ENCODE measurements around the gene CALCR.
"Not testable (repeated sequence)": the region's sequence is repeated elsewhere in the genome, so short reads cannot be mapped to it uniquely, and the experiment has no call there.

CALCR gene

GRCh38 chr7:93559639-93560491, 14.7 kb downstream of the CALCR start:
- peak; percentile 77 for DNase-seq

- DNase-seq = peak; percentile 20
Observed at GRCh38 chr7:93558705-93559614, 15.6 kb downstream of the CALCR start.

- DNase-seq = no peak
Observed at GRCh38 chr7:93551931-93552330, 22.6 kb downstream of the CALCR start.

- peak; percentile 57 for DNase-seq
Observed at GRCh38 chr7:93551063-93551895, 23.2 kb downstream of the CALCR start.

DNA sequence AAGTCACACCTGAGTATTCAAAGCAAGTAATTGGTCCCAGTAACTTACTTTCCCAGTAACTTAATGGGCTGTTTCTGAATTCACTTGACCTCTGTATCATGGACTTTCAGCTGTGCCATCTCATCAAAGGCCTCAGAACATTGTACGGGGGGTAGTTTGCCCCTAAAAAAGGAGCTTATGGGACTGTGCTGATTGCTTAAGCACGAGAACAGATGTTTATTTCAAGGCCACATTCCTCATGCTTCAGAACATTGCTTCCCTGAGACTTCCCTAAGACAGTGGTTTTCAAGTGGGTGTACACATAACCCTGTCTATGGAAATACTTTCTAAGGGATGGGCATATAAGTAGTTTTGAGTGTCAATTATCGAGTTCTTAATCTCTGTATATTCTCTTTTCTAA, 26.8 kb downstream of the CALCR start:
- DNase-seq = no peak

GRCh38 chr7:93544691-93545090, 29.8 kb downstream of the CALCR start:
- DNase-seq = no peak

DNA sequence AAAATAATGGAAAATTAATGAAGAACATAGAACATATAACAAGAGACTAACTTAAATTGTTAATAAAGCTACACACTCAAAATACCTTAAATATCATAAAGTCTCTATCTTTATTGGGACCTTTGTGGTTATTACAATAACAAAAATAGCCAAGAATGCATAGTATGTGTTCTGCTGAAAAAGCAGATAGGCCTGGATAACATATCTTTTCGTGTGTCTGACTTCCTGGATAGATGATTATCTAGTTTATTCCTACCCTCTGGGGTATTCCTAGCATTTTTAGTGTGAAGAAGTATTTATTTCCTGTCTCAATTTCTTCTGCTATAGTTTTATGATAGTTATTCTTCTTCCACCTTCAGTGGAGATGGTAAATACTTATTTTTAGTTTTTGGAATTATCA, 36.5 kb downstream of the CALCR start:
- no peak for DNase-seq

DNA sequence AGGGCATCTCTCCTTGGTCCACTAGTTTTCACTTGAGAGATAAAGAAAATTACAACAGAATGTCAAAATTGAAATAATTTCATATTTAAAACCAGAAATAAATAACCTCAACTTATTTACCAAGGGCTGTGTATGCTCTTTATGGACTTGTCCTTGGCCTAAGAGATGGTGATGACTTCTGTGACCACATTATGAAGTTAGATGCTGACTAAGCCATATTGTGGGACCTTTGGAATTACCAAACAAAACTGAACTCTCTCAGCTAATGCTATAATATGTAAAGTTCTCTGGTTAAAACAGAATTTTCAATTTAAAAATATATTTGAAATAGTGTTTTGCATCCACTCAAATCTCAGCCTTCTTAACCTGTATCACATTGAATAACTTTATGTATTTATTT, 38.9 kb downstream of the CALCR start:
- DNase-seq = no peak

GRCh38 chr7:93530701-93531100, 43.8 kb downstream of the CALCR start:
- DNase-seq = no peak

DNA sequence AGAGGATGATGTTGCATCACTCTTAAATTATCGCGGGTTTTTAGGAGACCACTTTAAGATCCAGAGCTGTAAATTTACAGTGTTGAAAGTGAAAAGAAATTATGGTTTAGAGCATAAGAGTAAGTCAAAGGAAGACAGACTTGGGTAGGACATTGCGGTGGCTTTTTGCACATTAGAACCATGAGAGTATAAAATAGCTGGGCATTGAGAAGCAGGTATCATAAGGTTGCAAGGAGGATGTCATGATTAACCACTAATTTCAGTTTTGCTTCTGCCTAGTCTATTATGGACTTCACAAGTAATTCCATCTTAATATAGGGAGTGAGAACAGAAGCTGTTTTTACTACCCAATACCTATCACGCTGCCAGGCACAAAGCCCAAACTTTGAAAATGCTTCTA, 57.7 kb downstream of the CALCR start:
- no peak for DNase-seq

- no peak for DNase-seq
Observed at GRCh38 chr7:93515144-93515543, 59.4 kb downstream of the CALCR start.

- DNase-seq = no peak
Observed at GRCh38 chr7:93509303-93509702, 65.2 kb downstream of the CALCR start.

GRCh38 chr7:93503088-93503487, 71.4 kb downstream of the CALCR start:
- DNase-seq = no peak

DNA sequence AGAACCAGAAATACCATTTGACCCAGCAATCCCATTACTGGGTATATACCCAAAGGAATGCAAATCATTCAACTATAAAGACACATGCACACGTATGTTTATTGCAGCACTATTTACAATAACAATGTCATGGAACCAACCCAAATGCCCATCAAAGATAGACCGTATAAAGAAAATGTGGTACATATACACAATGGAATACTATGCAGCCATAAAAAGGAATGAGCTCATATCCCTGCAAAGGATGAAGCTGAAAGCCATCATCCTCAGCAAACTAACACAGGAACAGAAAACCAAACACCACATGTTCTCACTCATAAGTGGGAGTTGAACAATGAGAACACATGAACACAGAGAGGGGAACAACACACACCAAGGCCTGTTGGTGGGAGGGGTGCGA, 82.7 kb downstream of the CALCR start:
- not testable (repeated sequence) for DNase-seq

DNA sequence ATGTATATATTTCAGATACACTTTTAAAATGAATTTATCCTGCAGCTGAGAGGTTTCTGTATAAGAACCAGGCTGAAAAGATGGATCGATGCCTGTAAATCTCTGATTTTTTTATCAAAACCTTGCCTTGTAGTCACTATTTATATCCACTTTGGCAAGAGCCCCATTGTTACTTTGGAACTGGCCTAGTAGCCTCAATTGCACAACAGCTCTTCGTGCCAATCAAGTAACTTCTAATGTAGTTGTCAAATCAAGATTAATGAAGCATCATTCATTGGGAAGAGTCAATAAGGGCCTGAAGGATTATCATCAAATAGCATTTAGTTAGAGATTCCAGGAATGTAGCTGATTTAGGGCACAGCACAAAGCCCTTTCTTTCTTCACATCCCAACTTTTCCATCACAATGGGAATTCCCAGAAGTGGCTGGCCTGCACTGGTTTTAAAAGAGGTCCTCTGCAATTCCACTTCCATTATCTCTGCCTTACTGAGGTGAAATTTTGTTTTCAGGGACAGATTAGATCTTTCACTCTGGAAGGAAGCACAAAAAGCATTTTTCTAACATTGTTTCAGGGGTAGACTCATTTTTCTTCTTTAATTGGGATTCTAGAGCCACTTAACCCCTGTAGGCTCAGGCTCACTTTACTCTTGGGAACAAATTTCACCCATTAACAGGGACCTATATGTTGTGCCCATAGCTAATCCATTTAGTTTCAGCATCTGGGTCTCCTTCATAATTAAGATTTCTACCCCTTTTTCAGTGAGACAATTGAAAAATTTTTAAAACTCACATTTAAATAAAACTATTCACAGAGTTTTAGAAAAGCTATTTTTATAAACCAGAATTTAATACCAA, 97.8 kb downstream of the CALCR start:
- DNase-seq = no peak

- no peak for DNase-seq
Observed at GRCh38 chr7:93475811-93476210, 98.7 kb downstream of the CALCR start.

- DNase-seq = no peak
Observed at GRCh38 chr7:93471456-93471855, 103.1 kb downstream of the CALCR start.

- DNase-seq = no peak
Observed at GRCh38 chr7:93463764-93464163, 110.8 kb downstream of the CALCR start.

GRCh38 chr7:93461350-93461749, 113.2 kb downstream of the CALCR start:
- no peak for DNase-seq

DNA sequence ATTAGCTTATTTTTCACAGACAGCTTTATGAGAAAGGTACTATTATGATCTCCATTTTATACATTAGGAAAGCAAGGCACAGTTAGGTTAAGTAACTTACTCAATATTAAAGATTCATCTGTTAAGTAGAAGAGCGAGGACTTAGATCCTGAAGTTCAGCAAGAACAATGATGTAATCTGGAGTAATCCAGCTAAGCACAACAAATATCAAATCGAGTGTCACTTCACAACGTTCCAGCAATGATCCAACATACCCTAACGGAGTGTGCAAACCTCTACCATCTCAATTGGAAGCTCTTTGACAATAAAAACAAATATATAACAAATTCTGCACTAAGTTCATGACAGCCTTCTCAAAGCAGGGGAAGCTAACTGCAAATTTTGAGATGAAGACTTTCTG, 121.3 kb downstream of the CALCR start:
- no peak for DNase-seq

GRCh38 chr7:93448176-93448575, 126.3 kb downstream of the CALCR start:
- no peak for DNase-seq

DNA sequence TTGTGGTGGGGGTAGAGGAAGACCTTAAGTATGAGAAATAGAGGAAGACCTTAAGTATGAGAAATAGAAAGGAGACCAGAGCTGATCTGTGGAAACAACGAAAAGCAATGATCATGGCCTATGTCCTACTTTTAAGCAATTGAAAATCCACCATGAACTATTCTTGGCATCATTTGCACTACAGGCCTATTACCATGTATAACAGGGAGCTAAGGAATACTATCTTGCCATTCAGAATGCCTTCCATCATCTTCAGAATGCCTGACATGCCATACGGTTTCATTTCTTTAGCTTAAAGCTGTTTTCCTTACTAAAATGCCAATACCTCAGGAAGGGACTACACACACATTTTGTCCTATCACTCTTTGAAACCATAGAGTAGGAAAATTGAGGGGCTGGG, 127.0 kb downstream of the CALCR start:
- no peak for DNase-seq
